G401 (cell line): ENCODE data around the gene TOR1A. TPM values are rescaled to one million over a fixed set of nuclear protein-coding genes. Genes with fewer than 3 reads are reported as not detected.

Experiments
- DNase-seq: peaks from one replicate; pipeline ENCODE4 v3.0.0-alpha.2; 2015; ENCODE audit warnings: low spot score
- in situ Hi-C: cut with HindIII; loops from 2 replicates; pipeline ENCODE4 v1.10.0; 2016; ENCODE audit warnings: low sequenced_read_pairs, mixed read lengths
- total RNA-seq: library from RNA; depleted of rRNA; stranded (reverse); fragments of >200 nt; shearing (Covaris generic); gene quantifications from 2 replicates; pipeline ENCODE4 v1.2.3, GENCODE V29; 2014; rRNA removed

TOR1A gene, protein sequence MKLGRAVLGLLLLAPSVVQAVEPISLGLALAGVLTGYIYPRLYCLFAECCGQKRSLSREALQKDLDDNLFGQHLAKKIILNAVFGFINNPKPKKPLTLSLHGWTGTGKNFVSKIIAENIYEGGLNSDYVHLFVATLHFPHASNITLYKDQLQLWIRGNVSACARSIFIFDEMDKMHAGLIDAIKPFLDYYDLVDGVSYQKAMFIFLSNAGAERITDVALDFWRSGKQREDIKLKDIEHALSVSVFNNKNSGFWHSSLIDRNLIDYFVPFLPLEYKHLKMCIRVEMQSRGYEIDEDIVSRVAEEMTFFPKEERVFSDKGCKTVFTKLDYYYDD
- 30.8 and 43.1 TPM in 2 replicates for total RNA-seq

DNA sequence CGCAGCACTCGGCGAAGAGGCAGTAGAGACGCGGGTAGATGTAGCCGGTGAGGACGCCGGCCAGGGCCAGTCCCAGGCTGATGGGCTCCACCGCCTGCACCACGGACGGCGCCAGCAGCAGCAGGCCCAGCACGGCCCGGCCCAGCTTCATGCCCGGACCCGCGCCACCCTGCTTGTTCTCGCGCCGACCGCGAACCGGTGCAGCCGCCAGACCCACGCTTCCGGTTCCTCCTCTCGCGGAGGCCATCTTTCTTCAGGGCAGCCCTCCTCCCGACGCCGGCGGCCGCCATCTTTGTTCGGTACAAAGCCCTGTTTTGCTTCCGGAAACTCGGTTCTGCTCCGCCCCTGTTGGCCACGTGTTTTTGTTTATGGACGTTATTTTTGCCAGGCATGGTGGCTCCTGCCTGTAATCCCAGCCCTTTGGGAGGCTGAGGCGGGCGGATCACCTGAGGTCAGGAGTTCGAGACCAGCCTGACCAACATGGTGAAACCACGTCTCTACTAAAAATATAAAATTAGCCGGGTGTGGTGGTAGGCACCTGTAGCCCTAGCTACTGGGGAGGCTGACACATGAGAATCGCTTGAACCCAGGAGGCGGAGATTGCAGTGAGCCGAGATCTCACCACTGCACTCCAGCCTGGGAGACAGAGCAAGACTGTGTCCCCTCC is at the start of gene TOR1A:
TSS of gene TOR1A (minus strand) at position 202 of the 667 bp plus-strand sequence. CDS start at position 151, 51 bp downstream.
- peak; percentile 96 for DNase-seq
- in situ Hi-C loops: no loop called here

DNA sequence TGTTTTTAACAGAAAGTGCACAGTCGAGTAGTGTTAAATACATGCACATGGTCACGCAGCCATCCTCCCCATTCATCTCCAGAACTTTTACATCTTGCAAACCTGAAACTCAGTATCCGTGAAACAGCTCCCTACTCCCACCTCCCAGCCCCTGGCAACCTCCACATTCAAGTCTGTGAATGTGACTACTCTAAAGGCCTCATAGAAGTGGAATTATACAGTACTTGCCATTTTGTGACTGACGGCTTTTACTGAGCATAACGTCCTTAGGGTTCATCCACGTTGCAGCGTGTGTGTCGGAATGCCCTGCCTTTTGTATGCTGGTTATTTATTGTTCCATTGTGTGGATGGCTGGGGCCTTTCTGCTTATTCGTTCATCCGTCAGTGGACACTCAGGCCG is 47.1 kb upstream of the TOR1A start:
- no peak for DNase-seq
- in situ Hi-C loops: no loop called here

- in situ Hi-C loops: no loop called here
- DNase-seq: no peak
Measured at GRCh38 chr9:129869585-129870501, 45.9 kb upstream of the TOR1A start.

- DNase-seq: no peak
- in situ Hi-C loops: no loop called here
Measured at GRCh38 chr9:129868872-129869486, 45.0 kb upstream of the TOR1A start.

DNA sequence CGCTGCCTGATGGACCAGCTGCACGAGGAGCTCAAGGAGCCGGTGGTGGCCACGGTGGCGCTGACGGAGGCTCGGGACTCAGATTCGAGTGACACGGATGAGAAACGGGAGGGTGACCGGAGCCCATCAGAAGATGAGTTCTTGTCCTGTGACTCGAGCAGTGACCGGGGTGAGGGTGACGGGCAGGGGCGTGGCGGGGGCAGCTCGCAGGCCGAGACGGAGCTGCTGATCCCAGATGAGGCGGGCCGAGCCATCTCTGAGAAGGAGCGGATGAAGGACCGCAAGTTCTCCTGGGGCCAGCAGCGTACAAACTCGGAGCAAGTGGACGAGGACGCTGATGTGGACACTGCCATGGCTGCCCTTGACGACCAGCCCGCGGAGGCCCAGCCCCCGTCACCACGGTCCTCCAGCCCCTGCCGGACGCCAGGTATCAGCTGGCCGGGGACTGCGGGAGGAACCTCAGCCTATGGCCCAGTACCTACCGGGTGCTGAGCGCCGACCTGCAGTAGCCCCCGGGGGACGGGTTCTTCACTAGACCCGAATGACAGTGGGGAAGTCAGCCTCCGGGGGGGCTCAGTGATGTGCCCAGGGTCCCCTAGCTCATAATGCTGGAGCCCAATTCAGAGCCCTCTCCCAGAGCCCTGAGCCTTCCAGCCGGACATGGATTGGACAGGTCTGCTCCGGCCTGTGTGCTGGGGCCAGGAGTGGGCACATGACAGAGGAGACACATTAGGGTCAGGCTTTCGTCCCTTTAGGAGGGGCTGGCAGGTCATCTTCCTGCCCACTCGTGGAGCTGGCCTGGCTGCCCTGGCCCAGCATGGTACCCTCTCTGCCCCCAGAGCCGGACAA is 44.3 kb upstream of the TOR1A start:
- no peak for DNase-seq
- in situ Hi-C loops: no loop called here

- no peak for DNase-seq
- in situ Hi-C loops: no loop called here
Measured at GRCh38 chr9:129867136-129868022, 43.4 kb upstream of the TOR1A start.

DNA sequence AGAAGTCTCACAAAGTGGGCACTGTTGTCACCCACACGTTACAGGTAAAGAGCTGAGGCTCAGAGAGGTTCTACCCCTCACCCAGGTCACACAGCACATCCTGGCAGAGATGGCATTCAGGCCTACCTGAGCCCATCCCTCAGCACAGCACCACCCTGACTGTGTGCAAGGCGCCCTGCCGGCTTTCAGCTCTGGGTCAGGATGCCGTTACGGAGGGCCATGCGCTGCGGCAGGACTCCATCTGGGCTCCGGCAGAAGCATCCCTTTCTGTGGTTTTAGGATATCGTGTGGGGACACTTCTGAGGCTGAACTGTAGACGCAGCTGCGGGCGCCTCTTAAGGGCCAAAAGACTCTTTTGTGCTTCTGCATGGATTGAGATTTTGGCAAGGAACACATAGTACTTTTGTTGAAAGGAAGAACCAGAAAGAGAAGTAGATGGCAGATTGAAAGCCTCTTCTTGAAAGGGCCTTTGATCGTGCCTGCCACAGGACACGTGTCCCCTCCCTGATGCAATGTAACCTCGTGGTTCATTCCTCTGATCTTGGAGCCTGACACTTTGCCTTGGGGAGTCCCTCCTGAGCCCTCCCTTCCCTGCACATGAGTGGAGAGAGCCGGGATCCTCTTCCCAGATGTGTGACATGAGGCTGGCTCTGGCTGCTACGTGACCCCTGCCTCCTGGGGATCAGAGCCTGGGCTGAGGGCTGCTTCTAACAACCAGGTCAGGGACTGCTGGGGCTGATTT is 42.6 kb upstream of the TOR1A start:
- no peak for DNase-seq
- in situ Hi-C loops: no loop called here

DNA sequence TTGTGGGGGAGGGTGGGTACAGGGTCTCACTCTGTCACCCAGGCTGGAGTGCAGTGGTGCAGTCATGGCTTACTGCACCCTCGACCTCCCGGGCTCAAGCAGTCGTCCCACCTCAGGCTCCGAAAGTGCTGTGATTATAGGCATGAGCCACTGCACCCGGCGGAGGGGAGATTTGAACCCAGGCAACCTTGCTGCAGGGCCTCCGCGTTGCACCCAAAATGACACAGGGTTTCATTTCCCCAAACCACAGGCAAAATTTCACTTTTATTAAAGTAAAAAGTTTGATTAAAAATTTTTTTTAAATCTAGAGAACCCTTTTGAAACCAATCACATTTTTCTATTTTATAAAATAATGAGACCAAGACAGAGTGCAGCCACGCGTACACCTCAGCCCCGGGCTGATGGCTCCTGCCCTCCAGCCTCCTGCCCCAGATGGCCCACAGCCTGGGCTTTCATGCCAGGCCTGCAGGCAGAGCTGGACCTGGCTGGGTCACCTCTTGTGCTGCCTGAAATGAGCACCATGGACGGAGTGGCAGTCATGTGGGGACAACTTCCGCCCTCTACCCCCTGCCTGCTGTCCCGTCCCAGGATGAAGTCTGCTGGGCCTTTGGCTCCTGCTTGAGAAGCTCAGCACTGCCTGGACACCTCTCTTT is 41.9 kb upstream of the TOR1A start:
- no peak for DNase-seq
- in situ Hi-C loops: no loop called here

DNA sequence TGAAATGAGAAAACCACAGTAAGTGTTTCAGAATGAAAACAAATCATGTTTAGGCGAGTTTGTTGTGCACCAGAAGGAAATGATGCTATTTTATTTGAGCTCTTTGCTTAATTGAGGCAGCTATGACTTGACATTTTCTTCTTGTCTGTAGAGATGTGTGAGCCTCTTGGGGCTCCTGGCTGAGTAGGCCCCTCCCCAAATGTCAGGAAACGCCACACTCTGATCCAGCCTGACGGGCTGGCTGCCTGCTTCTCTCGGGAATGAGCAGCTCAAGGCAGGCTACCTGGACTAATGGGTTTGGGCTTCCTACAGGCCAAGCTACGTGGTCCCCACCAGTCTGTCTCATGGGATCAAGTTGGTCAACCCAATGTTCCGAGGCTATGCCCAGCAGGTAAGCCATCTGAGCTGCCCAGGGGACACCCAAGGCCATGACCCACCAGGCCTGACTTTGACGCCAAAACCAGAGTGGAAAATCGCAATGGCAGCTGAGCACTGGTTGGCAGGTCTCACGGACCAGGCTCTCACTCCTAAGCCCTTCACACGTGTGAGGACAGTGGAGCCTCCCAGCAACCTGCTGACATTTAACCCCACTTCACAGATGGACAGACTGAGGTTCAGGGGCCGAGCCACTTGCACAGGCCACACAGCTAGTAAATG is 41.2 kb upstream of the TOR1A start:
- no peak for DNase-seq
- in situ Hi-C loops: no loop called here

GRCh38 chr9:129863059-129863690 is 39.2 kb upstream of the TOR1A start:
- in situ Hi-C loops: no loop called here
- DNase-seq: no peak

GRCh38 chr9:129861447-129861827 is 37.5 kb upstream of the TOR1A start:
- in situ Hi-C loops: no loop called here
- DNase-seq: no peak

- in situ Hi-C loops: no loop called here
- no peak for DNase-seq
Measured at GRCh38 chr9:129860653-129861446, 36.9 kb upstream of the TOR1A start.

GRCh38 chr9:129858167-129858962 is 34.4 kb upstream of the TOR1A start:
- in situ Hi-C loops: no loop called here
- DNase-seq: no peak

GRCh38 chr9:129857207-129857606 is 33.3 kb upstream of the TOR1A start:
- peak; percentile 23 for DNase-seq

More at GRCh38 chr9:129857207-129857606, 33.3 kb upstream of the TOR1A start:
- in situ Hi-C loops: no loop called here
